GM21423 (cell line): Measurements from ENCODE around the gene PPM1F.
"Not testable (repeated sequence)": the region's sequence is repeated elsewhere in the genome, so short reads cannot be mapped to it uniquely, and the experiment has no call there.

ENCODE experiments used
- ATAC-seq: cut with Tn5 transposase; IDR thresholded peaks from one replicate; pipeline ENCODE4 v1.9.1; 2021; ENCODE audit warnings: mild to moderate bottlenecking, moderate library complexity; ENCODE audit not compliant: unreplicated experiment

Gene PPM1F

DNA sequence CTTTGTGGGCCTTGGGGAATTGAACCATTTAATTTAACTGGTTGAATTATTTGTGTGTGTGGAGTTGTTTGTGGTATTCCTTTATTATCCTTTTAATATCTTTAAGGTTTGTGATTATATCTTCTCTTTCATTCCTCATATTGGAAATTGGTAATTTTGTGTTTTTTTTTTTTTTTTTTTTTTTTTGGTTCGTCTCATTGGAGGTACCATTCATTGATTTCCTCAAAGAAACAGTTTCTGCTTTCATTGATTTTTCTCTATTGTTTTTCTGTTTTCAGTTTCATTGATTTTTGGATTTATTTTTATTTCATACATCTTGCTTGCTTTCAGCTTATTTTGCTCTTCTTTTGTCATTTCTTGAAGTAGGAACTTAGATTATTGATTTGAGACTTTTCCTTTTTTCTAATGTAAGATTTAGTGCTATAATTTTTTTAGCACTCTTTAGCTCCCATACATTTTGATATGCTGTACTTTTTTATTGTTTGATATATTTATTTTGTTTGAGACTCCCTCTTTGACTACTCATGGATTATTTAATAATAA is 54.2 kb downstream of the PPM1F start:
- ATAC-seq, result no peak

DNA sequence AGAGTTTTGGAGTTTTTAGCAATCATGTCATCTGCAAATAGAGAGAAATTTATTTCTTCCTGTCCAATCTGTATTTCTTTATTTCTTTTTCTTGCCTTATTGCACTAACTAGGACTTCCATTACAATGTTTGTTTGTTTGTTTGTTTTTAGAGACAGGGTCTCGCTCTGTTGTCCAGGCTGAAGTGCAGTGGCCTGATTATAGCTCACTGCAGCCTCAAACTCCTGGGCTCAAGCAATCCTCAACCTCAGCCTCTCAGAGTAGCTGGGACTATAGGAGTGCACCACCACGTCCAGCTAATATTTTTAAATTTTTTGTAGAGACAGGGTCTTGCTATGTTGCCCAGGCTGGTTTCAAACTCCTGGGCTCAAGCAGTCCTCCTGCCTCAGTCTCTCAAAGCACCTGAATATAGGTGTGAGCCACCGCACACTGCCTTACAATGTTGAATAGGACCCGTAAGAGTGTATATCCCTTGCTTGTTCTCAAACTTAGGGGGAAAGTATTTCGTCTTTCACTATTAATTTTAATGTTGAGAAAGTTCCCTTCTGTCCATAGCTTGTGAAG is 55.6 kb downstream of the PPM1F start:
- ATAC-seq, result no peak

DNA sequence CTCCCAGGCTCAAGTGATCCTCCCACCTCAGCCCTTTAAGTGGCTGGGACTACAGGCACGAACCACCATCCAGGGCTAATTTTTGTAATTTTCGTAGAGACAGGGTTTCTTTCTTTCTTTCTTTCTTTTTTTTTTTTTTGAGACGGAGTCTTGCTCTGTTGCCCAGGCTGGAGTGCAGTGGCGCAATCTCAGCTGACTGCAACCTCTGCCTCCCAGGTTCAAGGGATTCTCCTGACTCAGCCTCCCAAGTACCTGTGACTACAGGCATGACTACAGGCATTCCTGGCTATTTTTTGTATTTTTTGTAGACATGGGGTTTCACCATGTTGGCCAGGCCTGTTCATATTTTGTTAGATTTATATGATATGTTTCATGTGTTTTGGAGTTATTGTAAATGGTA is 56.4 kb downstream of the PPM1F start:
- ATAC-seq, result not testable (repeated sequence)

DNA sequence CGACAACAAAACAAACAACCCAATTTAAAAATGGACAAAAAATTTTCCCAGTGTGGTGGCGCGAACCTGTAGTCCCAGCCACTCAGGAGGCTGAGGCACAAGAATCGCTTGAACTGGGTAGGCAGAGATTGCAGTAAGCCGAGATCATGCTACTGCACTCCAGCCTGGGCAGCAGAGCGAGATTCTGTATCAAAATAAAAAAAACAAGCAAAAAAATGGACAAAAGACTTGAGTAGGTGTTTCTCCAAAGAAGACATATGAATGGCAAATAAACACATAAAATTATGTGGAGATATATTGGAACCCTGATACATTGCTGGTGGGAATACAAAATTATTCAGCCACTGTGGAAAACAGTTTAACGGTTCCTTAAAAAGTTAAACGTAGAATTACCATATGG is 57.8 kb downstream of the PPM1F start:
- no peak for ATAC-seq

DNA sequence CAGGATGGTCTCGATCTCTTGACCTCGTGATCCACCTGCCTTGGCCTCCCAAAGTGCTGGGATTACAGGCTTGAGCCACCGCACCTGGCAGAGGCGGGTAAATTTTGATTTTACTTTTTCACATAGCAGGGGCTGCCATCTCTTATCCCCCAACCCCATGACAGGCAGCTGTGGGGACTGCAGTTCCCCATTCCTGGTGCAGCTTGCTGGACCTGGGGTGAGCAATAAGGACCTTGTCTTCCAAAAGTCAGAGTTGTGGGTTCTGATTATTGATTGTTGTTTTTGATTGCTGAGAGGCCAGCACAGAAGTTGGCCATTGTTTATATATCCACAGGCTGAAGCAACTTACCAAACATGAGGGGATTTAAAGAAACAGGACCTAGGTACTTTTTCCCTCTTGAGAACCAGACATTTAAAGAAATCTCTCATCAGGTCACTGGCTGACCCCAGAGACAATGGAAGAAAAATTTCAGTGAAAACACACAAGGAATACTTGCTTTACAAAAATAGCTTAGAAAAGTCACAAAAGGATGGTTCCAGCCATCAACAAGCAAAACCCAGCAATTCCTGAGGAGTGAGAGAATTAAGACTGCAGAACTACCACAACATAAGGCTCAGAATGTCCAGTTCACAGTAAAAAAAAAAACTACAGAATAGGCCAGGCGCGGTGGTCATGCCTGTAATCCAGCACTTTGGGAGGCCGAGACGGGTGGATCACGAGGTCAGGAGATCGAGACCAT is 63.2 kb downstream of the PPM1F start:
- ATAC-seq, result no peak

GRCh38 chr22:21887841-21888240 is 64.8 kb downstream of the PPM1F start:
- ATAC-seq, result no peak

DNA sequence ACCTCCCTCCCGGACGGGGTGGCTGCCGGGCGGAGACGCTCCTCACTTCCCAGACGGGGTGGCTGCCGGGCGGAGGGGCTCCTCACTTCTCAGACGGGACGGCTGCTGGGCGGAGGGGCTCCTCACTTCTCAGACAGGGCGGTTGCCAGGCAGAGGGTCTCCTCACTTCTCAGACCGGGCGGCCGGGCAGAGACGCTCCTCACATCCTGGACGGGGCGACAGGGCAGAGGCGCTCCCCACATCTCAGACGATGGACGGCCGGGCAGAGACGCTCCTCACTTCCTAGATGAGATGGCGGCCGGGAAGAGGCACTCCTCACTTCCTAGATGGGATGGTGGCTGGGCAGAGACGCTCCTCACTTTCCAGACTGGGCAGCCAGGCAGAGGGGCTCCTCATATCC is 68.7 kb downstream of the PPM1F start:
- ATAC-seq, result not testable (repeated sequence)

DNA sequence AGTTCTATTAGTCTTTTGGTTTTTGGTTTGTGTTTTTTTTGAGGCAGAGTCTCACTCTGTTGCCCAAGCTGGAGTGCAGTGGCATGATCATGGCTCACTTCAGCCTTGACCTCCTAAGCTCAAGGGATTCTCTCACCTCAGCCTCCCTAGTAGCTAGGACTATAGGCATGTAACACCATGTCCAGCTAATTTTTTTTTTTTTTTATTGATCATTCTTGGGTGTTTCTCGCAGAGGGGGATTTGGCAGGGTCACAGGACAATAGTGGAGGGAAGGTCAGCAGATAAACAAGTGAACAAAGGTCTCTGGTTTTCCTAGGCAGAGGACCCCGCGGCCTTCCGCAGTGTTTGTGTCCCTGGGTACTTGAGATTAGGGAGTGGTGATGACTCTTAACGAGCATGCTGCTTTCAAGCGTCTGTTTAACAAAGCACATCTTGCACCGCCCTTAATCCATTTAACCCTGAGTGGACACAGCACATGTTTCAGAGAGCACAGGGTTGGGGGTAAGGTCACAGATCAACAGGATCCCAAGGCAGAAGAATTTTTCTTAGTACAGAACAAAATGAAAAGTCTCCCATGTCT is 69.8 kb downstream of the PPM1F start:
- not testable (repeated sequence) for ATAC-seq

DNA sequence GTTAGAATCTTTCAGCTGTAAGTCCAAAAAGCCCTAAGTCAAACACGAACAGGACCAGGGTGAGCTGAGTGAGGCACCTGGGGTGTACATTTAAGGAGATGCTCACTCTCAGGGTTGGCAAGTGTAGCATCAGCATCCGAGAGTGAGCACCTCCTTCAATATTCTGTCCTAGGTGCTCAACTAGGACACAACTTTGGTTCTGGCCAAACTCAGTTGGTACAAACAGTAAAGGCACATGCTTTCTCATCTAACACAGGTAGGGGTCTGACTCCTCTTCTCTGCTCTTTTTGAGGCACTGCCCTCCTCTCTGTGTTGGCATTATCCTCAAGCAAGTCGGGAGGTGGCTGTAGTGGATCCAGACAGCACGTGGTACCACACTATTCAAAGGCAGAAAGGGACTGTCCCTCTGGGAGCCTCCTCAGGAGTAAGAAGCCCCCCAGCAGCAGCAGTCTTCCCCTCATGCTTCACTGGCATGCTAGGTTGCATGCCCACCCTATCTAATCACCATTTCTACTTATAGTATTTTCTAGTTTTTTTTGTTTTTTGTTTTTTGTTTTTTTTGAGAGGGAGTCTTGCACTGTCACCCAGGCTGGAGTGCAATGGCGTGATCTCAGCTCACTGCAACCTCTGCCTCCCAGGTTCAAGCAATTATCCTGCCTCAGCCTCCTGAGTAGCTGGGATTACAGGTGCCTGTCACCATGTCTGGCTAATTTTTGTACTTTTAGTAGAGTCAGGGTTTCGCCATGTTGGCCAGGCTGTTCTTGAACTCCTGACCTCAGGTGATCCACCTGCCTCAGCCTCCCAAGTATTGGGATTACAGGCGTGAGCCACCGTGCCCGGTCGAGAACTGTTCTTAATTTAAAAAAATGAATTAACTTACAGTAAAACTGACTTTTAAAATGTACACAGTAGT is 70.6 kb downstream of the PPM1F start:
- no peak for ATAC-seq

DNA sequence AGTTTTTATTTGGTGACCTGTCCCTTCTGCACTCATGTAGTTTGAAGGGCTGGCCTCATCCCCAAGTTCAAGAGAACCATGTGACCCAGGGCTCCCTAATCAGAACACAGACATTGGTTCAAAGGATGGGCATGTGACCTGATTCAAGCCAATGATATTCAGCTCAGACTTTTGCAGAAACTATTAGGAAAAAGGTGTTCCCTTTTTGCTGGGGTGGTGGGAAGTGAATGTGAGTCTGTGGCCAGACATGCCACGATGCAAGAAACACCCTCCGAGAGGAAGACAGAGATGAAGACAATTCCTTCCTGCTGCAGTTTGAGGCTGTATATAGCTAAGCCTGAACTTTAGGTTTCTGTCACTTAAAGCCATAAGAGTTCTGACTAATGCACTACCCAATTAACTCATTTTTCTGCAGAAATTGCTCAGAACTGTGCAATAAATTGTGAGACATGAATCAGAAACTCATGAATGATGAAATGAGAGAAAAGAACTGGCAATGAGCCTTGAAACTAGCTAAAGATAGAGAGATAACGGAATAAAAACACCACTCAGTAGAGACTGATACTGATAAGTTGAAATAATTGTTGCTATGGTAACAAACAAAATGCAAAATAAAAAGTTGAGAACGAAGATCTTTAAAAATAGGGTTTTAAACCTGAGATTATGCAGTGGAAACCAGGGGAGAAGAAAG is 76.0 kb downstream of the PPM1F start:
- ATAC-seq, result no peak

DNA sequence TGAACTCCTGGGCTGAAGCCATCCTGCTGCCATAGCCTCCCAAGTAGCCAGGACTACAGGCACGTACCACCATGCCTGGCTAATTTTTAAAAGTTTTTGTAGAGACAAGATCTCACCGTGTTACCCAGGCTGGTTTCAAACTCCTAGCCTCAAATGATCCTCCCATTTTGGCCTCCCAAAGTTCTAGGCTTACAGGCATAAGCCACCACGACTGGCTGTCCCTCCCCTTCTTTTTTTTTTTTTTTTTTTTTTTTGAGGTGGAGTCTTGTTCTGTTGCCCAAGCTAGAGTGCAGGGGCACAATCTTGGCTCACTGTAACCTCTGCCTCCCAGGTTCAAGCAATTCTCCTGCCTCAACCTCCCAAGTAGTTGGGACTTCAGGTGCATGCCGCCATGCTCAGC is 77.7 kb downstream of the PPM1F start:
- ATAC-seq, result not testable (repeated sequence)

DNA sequence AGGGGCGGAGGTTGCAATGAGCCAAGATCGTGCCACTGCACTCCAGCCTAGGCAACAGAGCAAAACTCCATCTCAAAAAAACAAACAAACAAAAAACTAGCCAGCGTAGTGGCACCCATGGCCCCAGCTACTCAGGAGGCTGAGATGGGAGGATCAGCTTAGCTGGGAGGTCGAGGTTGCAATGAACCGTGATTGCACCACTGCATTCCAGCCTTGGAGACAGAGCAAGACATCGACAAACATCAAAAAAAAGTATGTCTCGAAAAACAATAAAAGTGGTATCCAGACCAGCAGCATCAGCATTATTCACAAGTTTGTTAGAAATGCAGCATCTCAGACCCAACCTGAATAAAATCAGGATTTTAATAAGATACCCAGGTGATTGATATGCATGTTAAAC is 79.0 kb downstream of the PPM1F start:
- no peak for ATAC-seq

DNA sequence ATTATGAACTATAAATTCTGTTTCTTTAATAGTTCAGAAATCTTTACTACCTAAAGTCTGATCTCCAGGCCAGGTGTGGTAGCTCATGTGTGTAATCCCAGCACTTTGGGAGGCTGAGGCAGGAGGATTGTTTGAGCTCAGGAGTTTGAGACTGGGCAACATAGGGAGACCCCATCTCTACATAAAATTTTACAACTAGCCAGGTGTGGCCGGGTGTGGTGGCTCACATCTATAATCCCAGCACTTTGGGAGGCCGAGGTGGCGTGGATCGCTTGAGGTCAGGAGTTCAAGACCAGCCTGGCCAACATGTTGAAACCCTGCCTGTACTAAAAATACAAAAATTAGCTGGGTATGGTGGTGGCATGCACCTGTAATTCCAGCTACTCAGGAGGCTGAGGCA is 79.9 kb downstream of the PPM1F start:
- ATAC-seq, result not testable (repeated sequence)
